GM12892 (cell line): ENCODE results near the gene TBXAS1.

ENCODE experiments used
- POLR2A ChIP-seq: IDR thresholded peaks from 2 replicates; pipeline ENCODE4 v1.6.1; 2011; ENCODE audit warnings: low read depth, low read length, control low read depth
- POLR2AphosphoS5 ChIP-seq: IDR thresholded peaks from 2 replicates; pipeline ENCODE4 v1.6.1; 2011; ENCODE audit warnings: low read depth, low read length, control low read depth

- no peak for TF ChIP-seq POLR2AphosphoS5
- no peak for TF ChIP-seq POLR2A
These were observed 47.7 kb downstream of the TBXAS1 start for GRCh38 chr7:139876622-139877283.
